SHP77 treated with DMSO at 0.1 percent for 48 hours (cell line): ENCODE results near the gene ZNF324B.
"Not testable (repeated sequence)": the region's sequence is repeated elsewhere in the genome, so short reads cannot be mapped to it uniquely, and the experiment has no call there.

Source experiments
- DNase-seq: peaks from one replicate; lab custom pipeline; 2025; lab: John Stamatoyannopoulos, UW

The ZNF324B gene

DNA sequence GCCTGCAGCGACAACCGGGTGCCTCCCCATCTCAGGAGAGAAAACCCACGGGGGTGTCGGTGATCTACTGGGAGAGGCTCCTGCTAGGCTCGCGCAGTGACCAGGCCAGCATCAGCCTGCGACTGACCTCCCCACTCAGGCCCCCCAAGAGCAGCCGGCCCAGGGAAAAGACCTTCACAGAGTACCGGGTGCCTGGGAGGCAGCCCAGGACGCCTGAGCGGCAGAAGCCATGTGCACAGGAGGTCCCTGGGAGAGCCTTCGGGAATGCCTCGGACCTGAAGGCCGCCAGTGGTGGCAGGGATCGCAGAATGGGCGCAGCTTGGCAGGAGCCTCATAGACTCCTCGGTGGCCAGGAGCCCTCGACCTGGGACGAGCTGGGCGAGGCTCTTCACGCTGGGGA is 3.9 kb downstream of the ZNF324B start:
- no peak for DNase-seq

DNA sequence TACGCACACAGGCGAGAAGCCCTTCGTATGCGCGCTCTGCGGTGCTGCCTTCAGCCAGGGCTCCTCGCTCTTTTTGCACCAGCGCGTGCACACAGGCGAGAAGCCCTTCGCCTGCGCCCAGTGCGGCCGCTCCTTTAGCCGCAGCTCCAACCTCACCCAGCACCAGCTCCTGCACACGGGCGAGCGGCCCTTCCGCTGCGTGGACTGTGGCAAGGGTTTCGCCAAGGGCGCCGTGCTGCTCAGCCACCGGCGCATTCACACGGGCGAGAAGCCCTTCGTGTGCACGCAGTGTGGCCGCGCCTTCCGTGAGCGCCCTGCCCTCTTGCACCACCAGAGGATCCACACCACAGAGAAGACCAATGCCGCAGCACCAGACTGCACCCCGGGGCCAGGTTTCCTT is 4.7 kb downstream of the ZNF324B start:
- DNase-seq: no peak

DNA sequence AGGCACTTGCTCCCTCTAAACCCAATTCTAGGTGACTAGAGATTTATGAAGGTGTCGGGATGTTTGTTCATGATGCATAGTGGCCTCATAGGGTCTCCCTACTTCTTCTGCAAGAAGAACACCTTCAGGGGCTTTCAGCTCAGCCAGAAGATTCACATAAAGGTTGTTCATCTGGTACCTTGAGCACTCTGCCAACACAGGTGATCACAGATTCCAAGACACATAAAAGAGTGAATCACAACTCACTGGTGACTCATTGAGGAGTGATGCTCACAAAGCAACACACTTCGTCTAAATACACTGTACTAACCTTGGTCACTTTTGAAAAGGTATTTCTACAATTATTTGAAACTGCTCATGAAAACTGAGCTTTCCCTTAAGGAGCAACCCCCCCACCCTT is 8.6 kb downstream of the ZNF324B start:
- no peak for DNase-seq

DNA sequence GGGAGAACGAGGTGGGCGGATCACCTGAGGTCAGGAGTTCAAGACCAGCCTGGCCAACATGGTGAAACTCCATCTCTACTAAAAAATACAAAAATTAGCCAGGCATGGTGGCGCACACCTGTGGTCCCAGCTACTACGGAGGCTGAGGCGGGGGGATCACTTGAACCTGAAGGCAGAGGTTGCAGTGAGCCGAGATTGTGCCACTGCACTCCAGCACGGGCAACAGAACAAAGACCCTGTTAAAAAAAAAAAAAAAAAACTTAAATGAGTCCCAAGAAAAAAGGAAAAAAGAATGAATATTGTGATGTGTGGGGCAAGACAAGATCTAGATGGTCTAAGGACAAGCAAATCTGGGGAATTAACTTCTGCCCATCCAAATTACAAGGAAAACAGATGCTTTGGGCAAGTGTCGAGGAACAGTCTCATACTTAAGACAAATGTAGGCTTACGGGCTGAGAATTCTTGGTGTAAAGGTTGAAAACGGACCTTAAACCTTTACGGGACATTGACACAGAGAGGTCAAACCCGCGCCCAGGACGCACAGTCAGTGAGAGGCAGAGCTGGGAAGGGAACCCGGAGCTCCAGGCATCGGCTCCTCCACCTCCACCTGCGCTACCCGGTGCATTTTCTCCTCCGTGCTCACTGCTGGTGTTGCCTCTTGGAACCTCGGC is 14.8 kb downstream of the ZNF324B start:
- DNase-seq: no peak

DNA sequence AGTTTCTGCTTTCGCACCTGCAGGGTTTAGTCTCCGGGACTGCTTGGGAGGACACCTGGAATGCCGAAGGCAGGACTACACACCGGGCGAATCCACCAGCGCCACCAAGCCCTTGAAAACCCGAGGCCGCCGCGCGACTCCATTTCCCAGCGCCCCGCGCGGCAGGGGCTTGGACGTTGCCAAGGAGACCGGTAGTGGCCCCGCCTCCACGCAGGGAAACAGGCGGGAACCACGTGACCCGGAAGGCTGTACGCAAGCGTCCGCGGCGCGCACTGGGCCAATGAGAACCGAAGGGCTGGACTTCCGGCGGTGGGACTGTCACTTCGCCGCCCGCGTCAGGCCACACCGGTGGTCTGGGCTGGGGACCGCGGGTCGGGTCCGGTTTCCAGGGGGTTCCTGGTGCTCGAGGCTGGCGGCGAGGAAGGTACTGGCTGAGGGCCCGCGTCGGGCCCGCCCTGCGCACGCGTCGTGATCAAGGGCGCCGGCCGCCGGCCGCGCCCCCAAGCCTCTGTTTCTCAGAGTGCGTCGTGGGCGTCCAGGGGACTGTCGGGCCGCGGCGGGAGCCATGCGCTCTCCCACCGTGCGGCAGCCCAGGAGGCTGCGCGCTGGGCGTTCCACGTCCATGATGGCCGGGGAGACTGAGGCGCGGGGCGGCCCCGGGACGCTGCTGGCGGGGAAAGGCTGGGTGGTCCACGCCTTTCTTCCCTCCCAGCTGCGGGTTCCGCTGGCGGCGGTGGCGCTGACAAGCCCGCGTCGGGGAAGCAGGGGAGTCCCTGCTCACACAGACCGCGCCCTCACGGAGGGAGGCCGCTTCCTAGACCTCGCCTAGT is 15.6 kb downstream of the ZNF324B start, which contains the start of gene ZNF324:
ZNF324 (plus strand) TSS at position 321 of the 830 bp plus-strand sequence. CDS start 2,106 bp downstream, outside the sequence.
- DNase-seq: peak; percentile 91

DNA sequence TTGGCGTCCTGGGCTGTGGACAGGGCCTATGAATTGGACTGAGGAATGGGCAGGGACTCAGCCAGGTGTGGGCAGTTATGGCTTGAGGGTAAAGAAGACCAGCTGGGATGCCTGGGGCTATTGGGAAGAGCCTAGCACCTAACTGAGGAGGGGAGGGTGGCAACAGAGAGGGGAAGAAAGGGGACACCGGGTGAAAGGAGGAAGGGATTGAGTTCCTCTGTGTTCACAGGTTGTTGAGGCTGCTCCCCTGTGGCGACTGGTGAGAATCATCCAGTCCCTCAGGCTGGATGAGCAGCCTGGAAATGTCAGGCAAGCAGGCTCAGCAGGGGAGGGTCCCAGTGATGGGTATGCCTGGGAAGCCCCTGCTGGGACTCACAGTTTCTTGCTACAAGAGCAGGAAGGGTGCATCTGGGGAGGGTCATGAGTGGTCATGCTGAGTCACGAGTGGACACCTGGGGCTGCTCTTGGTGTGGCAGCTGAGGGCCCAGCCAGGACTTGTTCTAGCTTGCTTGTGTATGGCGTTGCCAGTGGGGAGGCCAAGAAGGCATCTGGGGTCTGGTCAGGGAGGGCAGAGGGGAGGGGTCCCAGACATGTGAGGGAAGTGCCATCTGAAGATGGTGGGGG is 16.9 kb downstream of the ZNF324B start:
- no peak for DNase-seq

DNA sequence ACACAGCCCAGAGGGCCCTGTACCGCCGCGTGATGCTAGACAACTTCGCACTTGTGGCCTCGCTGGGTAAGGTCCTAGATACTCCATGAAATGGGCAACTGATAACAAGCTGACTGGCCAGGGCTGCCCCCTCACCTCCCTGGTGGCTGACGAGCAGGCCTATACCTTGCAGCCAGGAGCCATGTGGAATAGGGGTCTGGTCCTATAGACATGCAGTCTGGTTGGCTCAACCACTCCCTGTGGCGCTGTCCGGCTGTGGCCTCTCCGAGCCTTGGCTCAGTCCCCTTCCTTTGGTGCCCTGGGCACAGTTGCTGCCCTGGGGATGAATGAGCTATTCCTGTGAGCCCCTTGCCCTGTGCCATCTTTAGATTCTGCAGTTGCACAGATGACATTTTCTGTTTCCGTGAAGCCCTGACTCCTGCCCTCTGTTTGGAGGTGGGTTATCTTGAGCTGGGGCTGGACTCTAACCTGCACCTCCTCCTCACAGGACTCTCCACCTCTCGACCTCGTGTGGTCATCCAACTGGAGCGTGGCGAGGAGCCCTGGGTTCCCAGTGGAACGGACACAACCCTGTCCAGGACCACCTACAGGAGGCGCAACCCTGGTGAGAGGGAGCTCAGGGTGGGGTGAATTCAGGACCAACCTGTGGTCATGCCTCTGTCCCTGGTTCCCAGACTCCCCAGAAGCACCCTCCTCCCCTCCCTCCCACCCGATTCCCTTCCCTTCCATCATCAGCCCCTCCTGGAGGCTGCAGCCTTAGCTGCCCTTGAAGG is 18.0 kb downstream of the ZNF324B start:
- DNase-seq: no peak

DNA sequence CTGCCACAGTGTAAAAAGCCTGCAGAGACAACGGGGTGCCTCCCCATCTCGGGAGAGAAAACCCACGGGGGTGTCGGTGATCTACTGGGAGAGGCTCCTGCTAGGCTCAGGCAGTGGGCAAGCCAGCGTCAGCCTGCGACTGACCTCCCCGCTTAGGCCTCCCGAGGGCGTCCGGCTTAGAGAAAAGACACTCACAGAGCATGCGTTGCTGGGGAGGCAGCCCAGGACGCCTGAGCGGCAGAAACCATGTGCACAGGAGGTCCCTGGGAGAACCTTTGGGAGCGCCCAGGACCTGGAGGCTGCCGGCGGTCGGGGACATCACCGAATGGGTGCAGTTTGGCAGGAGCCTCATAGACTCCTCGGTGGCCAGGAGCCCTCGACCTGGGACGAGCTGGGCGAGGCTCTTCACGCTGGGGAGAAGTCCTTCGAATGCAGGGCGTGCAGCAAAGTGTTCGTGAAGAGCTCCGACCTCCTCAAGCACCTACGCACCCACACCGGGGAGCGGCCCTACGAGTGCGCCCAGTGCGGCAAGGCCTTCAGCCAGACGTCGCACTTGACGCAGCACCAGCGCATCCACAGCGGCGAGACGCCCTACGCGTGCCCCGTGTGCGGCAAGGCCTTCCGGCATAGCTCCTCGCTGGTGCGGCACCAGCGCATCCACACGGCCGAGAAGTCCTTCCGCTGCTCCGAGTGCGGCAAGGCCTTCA is 19.6 kb downstream of the ZNF324B start:
- DNase-seq: not testable (repeated sequence)

DNA sequence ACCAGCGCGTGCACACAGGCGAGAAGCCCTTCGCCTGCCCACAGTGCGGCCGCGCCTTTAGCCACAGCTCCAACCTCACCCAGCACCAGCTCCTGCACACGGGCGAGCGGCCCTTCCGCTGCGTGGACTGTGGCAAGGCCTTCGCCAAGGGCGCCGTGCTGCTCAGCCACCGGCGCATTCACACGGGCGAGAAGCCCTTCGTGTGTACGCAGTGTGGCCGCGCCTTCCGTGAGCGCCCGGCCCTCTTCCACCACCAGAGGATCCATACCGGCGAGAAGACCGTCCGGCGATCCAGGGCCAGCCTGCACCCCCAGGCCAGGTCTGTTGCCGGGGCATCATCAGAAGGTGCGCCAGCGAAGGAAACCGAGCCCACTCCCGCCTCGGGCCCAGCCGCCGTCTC is 20.3 kb downstream of the ZNF324B start:
- no peak for DNase-seq

DNA sequence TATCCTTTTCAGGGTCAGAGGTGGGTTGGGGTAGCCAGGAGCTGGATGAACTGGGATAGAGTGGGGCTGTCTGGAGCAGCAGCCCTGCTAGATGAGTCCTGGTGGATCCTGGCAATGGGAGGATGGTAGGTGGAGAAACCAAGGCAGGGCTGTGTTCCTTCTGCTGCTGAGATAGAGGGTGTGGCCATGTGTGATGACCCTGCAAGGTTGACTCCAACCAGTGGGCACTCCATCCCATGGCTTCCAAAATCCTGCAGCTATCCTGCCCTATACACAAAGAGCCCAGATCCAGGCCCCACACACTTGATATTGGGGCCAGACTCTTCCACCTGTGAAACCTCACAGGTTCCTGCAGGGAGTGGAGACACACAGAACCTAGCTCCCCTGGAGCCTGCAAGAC is 22.4 kb downstream of the ZNF324B start:
- no peak for DNase-seq

DNA sequence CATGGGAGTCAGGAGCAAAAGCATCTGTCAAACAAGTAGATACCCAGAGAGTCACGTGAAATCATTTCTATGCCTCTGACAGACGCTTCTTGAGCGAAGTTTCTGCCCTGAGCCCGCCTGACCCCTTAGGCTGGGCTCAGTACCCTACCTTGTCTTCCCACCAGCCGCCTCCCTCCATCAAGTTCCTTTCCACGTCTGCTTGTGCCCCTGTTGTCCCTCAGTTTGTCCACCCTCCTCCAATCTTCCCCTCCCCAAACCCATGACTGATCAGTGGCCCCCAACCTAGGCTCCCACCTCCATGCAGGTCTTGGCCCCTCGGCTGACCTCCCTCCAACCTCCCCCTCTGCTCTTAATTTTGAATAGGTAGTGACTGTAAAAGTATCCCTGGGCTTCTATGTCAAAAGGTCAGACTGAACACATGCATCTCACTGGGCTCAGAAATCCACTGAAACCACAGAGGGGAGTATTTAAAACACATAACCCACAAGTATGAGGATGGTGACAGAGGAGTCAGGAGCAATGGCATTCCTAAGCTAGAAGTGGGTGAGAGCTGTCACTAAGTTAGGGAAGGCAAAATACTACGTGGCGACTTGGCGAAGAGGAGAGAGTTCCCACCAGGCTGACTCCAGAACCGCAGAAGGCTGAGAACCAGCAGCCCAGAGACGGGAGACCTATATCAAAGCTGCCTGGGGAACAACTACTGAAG is 23.0 kb downstream of the ZNF324B start:
- no peak for DNase-seq

DNA sequence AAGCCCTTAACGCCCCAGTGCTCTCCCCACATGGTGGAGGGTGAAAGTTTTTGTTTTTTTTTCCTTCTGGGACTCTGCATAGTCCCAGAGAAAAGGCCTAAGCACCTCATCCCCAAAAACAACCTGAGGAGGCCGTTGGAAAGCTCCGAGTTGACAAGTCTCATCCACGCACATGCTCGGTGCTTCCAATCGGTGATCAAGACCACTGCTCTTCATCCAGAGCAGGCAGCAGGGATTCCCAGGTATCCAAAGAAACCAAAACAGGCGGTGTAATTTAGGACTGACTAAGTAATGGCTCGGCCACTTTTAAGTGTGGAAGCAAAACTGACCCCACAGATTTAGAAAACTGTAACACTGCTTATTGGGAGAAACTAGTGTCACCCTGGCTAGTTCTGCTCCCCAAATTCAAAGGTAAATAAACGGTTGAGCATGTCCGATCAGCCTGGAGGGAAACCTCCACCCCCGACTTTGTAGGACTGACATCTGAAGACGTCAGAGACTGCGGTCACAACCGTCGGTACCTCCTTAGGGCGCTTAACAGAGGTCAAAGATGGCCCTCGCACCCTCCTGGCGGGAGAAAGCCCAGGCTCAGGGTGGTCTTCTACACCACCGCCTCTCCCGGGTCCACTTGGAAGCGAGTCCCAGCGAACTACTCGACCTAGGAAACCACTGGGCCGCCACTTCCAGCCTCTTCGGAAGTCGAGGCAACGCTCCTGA is 23.7 kb downstream of the ZNF324B start:
- no peak for DNase-seq

DNA sequence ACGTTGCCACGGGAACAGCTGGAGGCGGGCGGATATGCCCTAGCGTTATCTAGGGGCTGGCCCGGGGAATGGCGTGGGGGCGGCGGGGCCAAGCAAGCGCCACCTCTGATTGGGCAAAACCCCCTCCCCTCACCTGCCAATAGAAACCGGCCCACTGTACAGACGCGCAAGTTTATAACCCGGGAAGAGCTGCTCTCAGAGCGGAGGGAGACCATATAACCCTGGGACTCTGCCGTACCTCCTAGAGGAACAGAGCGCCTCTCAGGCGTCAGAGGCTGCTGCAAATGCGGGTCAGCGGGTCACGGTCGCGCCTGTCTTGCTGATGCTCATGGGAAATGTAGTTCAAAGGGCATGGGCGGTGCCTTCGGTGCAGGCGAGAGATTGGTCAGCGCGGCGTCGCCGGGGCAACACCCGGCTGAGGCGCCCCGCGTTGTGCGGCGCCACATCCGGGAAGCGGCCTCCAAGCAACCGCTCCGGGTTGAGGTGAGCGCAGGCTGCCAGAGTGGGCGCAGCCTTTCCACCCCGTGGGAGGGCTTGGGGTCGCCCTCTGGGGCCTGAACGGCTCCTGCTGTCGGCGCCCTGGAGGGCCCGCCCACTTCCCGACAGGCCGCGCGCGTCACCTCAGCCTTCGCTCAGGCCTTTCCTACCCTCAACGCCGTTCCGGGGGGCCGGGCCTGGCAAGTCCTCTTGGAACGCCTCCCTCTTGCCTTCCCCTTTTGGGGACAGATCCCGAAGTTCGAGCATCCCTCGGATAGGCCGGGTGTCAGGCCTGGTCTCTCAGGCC is 24.5 kb downstream of the ZNF324B start, which contains the start of gene ZNF446:
ZNF446 (plus strand) TSS at position 639 of the 784 bp plus-strand sequence. CDS start 867 bp downstream, outside the sequence.
- peak; percentile 91 for DNase-seq

DNA sequence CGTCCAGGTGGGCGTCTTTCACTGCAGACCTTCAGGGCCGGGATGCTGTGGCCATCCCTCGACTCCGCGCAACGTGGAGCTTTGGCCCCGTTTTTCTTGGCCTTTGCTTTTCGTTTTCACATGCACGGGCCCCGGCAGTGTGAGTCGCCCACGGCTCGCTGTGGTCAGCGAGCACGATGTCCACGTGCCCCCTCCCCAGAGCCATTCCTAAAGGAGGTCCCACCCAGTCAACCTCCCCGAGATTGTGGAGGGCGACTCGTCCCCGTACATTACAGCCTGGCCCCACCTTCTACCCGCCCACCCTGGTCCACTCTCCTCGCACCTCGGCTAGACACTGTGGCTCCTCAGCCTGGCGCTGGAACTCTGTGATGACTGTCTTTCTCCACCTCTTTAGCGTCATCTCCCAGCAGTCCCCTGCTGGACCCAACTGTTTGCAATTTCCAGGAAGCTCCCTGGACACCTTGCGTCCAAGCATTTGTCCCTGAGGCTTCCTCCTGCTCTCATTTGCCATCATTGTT is 25.1 kb downstream of the ZNF324B start:
- DNase-seq: no peak

DNA sequence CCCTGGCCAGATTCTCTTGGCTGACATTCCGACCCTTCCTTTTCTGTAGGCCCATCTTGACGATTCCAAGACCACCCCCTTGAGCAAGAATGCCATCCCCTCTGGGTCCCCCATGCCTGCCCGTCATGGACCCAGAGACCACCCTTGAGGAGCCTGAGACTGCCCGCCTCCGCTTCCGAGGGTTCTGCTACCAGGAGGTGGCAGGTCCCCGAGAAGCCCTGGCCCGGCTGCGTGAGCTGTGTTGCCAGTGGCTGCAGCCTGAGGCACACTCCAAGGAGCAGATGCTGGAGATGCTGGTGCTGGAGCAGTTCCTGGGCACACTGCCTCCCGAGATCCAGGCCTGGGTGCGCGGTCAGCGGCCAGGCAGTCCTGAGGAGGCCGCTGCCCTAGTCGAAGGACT is 25.7 kb downstream of the ZNF324B start:
- DNase-seq: no peak

DNA sequence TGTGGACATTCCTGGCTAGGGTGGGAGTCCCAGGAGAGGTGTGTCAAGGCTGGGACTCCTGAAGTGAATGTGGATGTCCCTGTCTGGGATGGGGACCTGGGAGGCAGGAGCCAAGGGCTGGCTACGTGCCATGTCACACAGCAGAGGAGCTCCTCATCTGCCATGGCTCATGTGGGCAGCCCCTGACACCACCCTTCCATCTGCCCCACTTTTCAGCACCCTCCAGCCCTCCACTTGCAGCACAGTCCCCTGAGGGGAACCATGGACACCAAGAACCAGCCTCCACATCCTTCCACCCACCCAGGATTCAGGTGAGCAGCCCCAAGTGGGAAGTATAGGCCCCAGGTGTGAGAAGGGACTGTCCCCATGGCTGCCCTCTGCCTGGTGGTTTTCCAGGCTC is 26.4 kb downstream of the ZNF324B start:
- no peak for DNase-seq

DNA sequence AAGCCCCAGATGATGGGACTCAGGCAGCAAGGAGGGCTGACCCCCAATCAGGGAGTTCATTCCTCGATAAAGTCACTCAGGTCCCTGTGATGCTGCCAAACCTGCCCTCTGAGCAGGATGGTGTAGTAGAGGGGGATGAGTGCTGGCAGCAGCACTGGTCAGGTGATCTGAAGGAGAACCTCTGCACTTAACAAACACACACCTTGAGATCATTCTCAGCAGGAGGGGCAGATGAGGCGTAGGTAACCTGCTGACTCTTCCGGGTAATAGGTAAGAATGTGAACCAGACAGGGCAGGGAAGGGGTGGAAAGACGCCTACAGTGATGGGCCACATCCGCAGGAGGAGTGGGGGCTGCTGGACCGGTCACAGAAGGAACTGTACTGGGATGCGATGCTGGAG is 27.9 kb downstream of the ZNF324B start:
- DNase-seq: no peak

DNA sequence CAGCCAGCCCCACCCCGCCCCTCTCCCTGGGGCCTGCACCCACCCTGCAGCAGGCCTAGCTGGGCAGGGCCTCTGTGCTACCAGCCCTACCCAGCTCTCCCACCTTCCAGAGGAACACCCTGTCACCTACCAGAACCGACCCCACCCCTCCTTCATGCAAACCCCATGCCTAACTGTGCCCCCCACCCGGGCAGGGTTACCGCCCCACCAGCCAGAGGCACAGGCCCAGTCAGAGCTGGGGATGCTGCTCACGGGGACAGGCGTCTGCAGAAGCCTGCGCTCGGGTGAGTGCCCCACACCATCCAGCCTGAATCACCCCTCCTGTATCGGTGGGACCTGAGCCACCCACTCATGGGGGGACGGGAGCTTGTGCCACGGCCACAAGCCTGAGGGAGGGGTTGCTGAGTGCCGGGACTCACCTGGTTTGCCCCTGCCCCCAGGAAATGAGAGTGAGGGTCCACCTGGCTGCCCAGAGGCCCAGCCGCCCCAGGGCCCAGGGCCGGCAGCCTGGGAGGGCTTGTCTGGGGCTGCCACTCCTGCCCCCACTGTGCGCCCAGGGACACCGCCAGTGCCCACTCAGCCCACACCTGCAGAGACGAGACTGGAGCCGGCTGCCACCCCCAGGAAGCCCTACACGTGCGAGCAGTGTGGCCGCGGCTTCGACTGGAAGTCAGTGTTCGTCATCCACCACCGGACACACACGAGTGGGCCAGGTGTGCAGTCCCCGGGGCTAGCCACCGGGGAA is 28.5 kb downstream of the ZNF324B start:
- DNase-seq: no peak
